ENCODE data around the gene MAP1LC3B.
"Not testable (repeated sequence)": the region's sequence is repeated elsewhere in the genome, so short reads cannot be mapped to it uniquely, and the experiment has no call there.

The MAP1LC3B gene

GRCh38 chr16:87380881-87381280 lies 11.3 kb upstream of the MAP1LC3B start:
- no peak for DNase-seq (ENCODE audit: low read depth)

GRCh38 chr16:87382023-87382785 lies 9.9 kb upstream of the MAP1LC3B start:
- DNase-seq (ENCODE audit: low read depth) = no peak

- peak; percentile 79 for DNase-seq (ENCODE audit: low read depth)
Observed at GRCh38 chr16:87383505-87384161, 8.5 kb upstream of the MAP1LC3B start, which contains the start of gene FBXO31. FBXO31 (minus strand) TSS chr16:87383776; CDS start chr16:87383744, 32 bp downstream.

GRCh38 chr16:87384162-87384874 lies 7.8 kb upstream of the MAP1LC3B start:
- DNase-seq (ENCODE audit: low read depth) = no peak

DNA sequence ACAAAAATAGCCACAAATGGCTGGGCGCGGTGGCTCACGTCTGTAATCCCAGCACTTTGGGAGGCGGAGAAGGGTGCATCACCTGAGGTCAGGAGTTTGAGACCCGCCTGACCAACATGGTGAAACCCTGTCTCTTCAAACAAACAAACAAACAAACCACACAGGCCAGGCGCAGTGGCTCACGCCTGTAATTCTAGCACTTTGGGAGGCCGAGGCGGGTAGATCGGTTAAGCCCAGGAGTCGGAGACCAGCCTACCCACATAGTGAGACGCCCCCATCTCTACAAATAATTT lies 7.3 kb upstream of the MAP1LC3B start:
- not testable (repeated sequence) for DNase-seq (ENCODE audit: low read depth)

- peak; percentile 99 for DNase-seq (ENCODE audit: low read depth)
Observed at GRCh38 chr16:87387942-87388817, 4.0 kb upstream of the MAP1LC3B start.

DNA sequence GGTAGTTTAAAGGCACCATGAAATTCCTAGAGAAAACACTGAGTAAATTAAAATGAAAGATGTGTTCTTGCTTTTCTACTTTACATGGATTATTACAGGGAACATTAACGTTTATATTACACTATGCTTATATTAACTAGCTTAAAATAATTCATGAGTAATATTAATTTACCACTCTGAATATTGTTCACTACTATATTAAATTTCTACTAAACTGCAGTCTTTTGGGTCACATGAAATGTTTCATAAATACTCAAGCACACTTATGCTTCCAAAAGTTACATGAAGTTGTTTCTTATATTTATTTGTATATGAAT lies 3.4 kb upstream of the MAP1LC3B start:
- DNase-seq (ENCODE audit: low read depth) = no peak

DNA sequence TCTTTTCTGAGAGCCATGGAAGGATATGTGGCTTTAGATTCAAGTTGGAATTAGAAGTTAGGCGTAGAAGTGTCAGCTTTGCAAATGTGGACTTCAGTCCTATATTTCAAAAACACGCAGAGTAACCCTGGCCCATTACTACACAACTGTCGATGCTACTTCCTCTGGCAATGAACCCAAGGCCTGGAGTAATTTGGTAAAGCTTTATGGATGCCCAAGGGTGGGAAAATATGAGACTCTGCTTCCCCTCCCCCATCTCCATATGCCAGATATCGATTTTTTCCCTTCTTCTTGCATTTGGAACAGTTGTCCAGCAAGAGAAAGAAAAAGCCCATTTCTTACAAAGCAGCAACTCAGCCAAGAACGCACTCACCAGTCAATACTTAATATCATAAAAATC lies 2.9 kb upstream of the MAP1LC3B start:
- no peak for DNase-seq (ENCODE audit: low read depth)

DNA sequence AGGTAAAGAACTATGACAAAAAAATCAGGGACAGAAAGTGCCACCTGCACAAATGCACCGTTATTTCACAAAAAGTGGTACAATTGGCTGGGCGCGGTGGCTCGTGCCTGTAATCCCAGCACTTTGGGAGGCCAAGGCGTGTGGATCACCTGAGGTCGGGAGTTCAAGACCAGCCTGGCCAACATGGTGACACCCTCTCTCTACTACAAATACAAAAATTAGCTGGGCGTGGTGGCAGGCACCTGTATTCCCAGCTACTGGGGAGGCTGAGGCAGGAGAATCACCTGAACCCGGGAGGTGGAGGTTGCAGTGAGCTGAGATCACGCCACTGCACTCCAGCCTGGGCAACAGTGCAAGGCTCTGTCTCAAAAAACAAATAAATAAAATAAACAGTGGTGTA lies 2.2 kb upstream of the MAP1LC3B start:
- not testable (repeated sequence) for DNase-seq (ENCODE audit: low read depth)

GRCh38 chr16:87390641-87391323 lies 1.4 kb upstream of the MAP1LC3B start:
- no peak for DNase-seq (ENCODE audit: low read depth)

- no peak for DNase-seq (ENCODE audit: low read depth)
Observed at GRCh38 chr16:87391324-87391949, 699 bp upstream of the MAP1LC3B start.

DNA sequence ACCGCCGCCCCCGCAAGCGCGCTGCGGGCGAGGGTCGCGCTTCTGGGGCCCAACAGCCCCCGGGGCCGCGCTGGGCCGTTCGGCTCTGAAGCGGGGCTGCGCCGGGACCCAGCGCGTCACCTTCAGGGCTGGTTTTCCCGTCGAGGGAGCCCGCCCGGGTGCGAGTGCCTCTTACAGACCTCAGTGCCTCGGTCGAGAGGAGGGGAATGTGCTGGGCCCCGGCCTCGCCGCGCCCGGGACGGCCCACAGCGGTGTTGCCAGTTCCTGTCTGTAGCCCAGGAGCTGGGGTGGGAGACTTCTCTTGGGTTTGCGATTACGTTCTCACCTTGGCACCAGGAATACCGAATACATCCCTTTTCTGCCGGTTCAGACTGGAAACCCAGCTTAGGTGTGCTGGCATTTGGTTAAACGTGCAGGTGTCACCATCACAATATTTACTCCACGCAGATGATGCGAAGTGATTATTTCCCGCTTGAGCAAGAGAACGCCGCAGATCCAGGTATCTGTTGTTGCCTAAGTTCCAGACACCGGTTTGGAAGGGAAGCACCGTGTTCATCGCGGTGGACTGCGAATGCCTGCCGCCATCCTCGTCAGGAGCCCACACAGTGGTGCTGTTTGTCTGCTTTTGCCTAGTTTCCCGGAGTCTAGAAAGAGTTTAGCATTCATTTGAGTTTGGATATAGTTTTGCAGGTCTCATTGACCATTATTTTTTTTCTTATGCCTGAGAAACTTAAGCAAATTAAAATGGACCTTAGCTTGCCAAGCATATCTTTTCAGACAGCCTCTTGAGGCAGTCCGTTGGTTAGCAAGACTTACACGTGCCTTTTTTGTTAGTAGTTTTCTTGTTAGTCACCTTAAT lies 914 bp downstream of the MAP1LC3B start:
- no peak for DNase-seq (ENCODE audit: low read depth)

GRCh38 chr16:87393680-87394055 lies 1.5 kb downstream of the MAP1LC3B start:
- no peak for DNase-seq (ENCODE audit: low read depth)

DNA sequence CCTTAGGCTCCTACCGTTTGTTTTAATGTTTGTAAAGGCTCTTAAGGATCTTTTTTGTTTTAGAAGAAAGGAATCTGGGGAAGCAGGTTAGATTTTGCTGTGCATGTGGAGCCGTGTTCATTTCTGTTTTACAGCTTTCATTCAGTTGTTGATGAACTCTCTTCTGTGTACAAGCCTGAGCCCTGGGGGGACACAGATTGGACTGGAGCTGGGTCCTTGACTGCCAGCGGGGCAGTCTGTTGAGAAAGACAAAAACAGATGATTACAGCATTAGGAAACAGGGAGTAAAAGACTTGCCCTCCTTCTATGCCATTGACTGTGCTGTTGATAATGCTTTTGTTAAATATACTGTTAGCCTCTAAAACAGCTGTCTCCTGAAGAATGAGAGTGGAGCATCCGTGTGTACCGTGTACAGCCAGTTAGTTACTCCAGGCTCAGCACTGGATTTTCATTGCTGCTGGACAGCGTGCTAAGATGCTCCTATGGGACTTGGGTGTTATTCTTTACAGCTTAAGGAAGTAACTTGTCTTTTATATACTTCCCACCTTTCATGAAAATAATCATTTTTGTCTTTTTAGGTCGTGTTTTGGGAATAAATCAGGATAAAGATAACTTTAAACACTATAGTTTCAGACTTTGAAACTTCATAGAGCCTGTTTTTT lies 3.2 kb downstream of the MAP1LC3B start:
- DNase-seq (ENCODE audit: low read depth) = no peak

- DNase-seq (ENCODE audit: low read depth) = no peak
Observed at GRCh38 chr16:87404764-87405625, 12.9 kb downstream of the MAP1LC3B start.

- no peak for DNase-seq (ENCODE audit: low read depth)
Observed at GRCh38 chr16:87406495-87407088, 14.5 kb downstream of the MAP1LC3B start.

DNA sequence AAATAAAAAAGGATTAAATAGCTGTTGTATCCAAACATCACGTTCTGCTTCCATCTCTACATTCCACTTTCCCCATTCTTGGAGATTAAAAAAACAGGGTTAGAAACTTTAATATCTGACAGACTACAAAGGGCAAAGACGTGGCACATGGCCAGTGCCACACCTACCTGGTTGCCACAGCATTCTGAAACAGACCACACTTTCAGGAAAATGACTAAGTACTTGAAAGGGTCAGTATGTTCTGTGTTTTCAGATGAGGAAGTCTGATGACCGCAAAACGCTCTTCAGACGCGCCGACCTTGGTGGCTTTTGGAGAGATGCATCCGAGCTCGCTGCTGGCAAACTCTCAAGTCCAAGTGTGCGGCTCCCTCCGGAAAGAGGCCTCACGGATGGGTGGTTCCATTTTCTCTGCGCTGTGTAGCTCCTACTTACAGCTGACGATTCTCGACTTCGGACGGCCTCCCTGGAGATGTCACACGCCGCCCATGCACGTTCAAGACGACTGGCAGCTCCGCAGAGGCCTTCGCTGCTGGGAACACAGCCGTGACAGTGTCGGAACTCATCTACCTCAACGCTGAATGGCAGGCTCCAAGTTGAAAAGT lies 15.5 kb downstream of the MAP1LC3B start:
- no peak for DNase-seq (ENCODE audit: low read depth)

- DNase-seq (ENCODE audit: low read depth) = no peak
Observed at GRCh38 chr16:87409153-87409552, 17.0 kb downstream of the MAP1LC3B start.

All from GM04504 (cell line).